C1 segment of cervical spinal cord (tissue), 14 donors: ENCODE results near the gene CACNA1F.
A peak's percentile ranks its signal among the peaks of the same experiment; 100 is the strongest.

Experiments
- DNase-seq, 14 donors: peaks; one replicate each; lab custom pipeline; 2025; lab: John Stamatoyannopoulos, UW

Gene CACNA1F

DNA sequence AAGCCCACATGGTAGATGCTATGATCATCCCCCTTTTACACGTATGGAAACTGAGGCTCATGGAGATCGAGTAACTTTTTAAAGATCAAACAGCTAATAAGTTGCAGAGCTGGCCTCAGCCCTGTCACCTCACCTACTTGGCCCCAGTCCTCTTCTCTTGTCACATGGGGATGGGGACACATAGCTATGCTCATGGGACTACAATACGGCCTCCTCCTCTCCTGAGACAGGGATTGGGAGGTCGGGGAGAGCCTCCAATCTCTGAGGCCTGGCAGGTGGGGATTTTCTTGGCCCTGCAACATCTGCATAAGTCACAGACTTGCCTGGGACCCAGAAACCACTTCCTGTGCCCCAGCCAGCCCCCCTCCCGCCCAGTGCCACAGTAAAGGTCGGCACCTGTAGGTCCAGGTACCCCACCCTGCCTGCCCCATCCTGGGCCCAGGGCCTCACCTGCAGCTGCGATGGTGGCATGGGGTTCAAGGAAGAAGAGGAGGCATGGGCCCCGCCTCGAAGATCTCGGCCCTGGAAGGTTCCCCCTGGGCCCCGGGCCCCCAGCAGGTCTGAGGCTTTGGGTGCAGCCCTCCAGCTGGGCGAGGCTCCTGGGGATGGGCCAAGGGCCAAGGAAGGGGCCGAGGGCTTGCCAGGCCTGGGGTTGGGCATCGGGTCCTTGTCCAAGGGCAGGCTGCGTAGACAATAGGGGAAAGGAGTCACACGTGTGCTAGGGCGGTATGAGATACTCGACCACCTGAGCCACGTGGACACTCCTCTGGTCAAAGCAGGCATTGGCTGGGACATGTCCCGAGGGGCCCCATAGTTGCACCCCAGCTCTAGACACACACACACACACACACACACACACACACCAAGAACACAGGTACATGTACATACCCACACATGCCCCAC, 25.0 kb upstream of the CACNA1F start:
- no peak for DNase-seq

DNA sequence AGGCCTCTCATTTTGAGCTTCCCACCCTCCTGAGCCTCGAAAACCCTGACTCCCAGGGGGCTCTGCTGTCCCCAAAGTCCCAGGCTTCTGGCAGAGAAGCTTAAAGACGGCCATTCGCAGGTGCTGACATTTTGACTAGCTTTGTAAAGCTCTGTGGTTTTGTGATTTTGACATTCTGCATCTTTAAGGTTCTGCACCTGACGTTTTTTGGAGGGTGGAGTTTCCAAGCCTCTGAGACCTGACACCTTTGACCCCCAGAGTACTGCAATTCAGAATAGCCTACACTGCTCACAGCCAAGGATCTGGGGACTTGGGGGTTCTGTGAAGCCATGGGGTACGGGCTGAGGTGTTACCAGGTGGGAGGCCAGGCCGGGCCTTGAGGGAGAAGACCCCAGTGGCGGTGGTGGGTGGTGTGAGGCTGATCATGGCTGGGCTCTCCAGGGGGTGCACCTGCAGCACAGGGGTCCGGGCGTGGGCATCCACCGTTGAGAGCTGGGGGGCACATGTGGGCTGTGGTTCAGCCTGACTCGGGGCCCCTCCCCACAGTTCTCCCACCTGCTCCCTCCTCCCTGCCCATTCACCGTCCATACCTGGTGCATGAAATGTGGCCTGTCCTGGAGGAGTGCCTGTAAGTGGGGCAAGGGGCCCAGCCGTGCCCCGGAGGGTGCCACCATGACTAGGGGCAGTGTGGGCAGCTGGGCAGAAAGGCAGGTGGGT, 24.1 kb upstream of the CACNA1F start:
- DNase-seq, result no peak

DNA sequence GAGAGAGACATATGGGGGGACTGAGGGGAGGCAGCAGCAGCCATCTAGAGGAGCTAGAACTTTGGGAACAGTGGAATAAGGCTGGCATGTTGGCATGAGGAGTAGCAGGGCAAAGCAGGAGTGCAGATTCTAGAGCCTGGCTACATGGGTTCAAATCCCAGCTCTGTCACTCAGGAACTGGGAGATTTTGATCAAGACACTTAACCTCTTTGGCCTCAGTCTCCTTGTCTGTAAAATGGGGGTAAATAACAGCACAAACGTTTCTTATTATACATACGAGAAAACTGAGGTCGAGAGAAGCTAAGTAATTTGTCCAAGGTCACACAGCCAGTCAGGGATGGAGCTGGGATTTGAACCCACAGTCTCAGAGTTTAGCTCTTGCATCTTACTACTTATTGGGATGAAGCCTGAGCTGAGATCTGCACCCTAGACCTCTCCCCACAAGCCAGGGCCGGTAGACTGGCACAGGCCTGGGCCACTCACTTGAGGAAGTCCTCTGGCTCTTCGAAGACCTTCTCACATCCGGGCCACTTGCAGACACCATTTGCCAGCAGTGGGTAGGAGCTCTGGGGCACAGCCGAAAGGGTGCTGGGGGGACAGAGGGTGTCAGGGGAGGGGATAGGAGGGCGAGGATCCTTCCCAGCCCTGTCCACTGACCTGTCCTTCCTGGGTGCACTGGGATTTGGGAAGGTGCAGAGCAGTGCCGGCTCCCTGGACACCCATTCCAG, 23.3 kb upstream of the CACNA1F start:
- DNase-seq, result no peak

DNA sequence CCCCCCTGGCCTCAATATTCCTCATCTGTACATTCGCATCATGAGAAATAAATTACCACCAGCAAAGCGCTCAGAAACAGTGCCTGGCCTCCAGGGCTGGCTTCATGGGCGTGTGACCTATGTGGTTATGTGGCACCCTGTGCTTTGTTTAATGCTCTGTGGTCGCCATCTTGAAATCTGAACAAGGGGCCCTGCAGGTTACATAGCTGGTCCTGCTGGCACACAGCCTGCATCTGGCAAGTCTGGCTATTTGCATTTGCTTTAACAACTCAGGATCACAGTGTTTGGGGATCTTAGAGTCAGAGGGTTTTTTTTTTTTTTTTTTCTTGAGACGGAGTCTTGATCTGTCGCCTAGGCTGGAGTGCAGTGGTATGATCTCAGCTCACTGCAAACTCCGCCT, 21.5 kb upstream of the CACNA1F start:
- DNase-seq, result no peak

DNA sequence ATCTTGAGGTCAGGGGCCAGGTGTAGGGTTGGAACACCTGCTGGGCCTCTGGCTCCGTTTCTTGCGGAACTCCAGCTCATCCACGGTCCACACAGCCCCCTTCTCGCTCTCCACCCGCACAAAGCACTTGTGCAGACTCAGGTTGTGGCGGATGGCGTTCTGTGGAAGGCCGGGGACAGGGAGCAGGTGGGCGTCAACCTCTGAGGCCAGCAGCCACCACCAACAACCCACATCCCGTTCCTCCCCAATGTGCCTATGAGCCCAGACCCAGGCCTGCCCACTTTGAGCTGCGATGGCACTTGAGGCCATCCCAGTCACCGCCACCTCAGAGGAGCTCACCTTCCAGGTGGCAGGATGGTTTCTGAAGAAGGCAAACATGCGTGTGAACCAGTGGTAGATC, 18.2 kb upstream of the CACNA1F start:
- DNase-seq, result no peak

DNA sequence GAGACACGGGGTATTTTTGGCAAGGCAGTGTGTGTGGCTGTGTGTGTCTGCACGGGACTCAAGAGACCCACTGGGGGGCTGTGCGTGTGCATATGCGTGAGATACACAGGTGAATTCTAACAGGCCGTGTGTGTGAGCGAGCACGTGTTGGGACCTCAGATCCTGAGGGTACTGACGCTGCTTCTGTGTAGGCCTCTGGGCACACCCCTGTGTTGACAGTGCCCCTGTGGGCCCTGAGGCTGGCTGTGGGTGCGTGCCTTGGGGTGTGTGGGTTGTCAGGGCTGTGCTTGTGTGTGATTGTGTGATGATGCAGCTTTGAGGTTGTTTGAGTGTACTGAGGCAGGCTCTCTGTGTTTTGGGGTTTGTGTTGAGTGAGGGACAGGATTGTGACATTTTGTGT, 17.4 kb upstream of the CACNA1F start:
- no peak for DNase-seq

DNA sequence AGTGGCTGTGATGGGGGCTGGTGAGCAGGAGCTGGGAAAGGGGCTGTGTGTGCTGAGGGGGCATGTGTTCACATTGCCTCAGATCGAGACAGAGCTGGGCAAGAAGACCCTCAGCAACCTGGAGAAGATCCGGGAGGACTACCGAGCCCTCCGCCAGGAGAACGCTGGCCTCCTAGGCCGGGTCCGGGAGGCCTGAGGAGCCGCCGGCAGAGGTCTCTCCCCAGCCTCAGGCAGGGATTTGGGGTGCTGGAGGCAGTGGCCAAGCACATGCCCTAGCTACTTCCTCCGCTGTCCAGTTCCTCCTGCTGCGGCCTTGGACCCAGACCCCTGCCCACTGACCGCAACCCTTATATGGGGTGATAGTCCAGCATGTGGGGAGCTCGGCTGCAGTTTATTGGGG, 16.9 kb upstream of the CACNA1F start:
- DNase-seq, result no peak

DNA sequence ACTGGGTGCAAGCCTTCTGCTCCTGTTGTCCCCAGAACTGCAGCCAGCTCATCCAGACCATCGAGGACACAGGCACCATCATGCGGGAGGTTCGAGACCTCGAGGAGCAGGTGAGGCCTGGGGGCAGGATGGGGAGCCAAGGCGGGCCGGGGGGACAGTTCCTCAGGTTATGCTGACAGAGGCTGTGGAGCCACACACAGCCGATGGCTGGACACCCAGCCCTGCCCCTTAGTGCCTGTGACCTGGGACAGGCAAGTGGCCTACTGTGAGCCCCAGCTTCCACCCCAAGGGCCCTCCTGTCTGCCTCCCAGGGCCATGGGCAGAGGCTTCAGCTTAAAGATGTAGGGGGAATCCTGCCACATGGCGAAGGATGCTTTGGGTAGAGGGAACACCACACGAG, 16.5 kb upstream of the CACNA1F start:
- no peak for DNase-seq

DNA sequence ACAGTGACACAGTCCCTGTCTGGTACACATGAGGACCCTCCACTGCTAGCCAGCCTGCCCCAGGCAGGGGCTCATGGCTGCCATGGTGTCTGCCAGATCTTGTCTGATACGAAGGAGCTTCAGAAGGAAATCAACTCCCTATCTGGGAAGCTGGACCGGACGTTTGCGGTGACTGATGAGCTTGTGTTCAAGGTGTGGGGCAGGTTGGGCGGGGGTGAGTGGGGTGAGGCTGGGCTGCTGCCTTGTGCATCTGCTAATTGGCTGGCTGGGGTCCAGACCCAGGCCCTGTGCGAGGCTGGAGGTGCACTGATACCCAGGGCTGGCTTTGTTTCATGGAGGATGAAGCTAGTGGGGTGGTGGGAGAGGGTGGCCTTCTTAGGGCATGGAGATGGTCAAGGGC, 15.9 kb upstream of the CACNA1F start:
- DNase-seq, result no peak

DNA sequence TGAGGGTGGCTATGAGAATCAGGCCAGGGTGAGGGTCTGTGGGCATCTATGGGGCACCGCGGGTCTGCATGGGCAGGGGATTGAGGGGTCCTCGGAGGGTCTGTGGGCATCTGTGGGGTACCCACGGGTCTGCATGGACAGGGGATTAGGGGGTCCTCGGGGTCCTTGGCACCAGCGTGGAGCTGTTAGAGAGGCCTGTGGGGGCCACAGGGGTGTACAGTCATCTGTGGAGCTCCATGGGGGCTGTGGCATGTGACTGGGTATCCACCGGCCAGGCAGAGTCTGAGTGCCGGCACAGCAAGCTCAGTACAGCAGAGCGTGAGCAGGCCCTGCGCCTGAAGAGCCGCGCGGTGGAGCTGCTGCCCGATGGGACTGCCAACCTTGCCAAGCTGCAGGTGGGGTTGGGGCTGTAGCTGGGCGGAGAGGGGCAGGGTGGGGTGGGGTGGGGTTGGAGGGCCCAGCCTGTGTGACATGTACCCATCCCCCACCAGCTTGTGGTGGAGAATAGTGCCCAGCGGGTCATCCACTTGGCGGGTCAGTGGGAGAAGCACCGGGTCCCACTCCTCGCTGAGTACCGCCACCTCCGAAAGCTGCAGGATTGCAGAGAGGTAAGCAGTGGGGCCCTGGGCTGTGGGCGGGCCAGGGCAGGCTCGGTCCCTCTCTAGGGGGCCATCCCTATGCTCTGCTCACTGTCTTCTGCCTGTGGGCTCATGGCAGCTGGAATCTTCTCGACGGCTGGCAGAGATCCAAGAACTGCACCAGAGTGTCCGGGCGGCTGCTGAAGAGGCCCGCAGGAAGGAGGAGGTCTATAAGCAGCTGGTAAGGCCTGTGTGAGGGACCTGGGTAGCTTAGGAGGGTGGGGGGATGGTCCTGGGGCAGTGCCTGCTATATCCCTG, 15.0 kb upstream of the CACNA1F start:
- DNase-seq, result no peak

DNA sequence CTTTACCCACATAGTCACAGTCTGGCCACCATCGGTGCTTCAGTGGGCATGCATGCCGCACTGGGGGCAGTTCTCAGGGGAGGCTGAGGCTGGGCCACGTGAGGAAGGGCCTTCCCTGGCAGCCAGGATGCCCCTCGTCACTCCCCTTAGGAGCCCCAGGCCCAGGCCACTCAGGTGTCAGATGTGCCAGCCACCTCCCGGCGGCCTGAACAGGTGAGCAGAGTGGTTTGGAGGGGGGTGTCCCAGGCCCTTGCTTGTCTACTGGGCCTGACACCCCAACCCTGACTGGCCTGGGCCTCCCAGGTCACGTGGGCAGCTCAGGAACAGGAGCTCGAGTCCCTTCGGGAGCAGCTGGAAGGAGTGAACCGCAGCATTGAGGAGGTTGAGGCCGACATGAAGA, 14.2 kb upstream of the CACNA1F start:
- DNase-seq, result no peak

DNA sequence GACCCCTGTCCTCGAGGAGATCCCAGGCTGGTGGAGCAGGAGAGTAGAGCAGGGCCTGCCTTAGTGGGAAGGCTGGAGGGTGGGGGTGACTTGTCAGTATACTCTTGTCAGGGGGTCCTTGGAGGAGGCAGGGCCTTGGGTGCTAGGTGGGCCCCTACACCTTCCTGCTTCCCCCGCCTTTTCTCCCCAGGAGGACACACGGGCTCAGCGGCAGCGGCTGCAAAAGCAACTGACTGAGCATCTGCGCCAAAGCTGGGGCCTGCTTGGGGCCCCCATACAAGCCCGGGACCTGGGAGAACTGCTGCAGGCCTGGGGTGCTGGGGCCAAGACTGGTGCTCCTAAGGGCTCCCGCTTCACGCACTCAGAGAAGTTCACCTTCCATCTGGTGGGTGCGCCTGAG, 13.4 kb upstream of the CACNA1F start:
- no peak for DNase-seq

DNA sequence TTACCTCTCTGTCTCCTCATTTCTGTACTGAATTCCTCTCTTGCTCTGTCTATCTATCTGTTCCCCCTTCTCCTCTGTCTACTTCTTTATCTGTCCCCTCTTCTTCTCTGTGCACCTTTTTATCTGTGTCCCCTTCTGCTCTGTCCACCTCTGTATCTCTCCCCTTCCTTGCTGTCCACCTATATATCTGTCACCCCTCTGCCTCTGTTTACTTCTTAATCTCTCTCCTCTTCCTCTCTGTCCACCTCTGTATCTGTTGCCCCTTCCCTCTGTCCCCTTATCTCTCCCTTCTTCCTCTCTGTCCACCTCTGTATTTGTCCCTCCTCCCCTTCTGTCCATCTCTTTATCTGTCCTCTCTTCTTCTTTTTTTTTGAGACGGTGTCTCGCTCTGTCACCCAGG, 11.1 kb upstream of the CACNA1F start:
- DNase-seq, result no peak

DNA sequence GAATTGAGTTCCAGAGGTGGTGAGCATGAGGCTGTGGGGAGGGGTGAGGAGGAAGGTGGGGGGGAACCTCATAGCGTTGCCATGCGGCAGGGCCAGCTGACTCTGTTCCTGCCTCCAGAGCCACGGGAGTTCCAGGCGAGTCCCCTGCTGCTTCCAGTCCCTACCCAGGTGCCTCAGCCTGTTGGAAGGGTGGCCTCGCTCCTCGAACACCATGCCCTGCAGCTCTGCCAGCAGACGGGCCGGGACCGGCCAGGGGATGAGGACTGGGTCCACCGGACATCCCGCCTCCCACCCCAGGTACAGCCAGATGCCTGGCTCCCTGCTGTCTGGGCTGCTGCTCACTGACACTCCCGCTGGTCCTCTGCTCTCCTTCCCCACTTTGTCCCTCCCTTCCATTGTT, 10.0 kb upstream of the CACNA1F start:
- no peak for DNase-seq

DNA sequence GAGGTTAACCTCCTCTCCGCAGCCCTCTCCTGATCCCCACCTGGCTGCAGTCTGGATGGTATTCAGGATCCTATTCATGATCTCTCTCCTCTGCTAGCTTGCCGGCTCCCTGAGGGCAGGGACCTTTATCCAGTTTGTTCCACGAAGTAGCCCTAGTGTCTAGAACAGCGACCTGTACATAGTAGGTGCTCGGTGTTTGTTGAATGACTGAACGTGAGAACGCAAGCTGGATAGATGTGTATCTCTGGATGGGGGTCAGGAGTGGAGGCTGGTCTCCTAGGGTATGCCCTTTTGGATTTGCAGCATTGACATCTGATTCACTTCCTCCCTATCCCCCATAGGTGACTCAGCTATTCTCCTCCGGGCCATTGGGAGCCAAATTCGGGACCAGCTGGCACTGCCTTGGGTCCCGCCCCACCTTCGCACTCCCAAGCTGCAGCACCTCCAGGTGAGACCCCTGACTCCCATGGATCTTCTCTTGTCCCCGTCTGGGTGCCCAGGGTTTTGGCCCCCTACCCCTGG, 9.5 kb upstream of the CACNA1F start:
- DNase-seq, result no peak

DNA sequence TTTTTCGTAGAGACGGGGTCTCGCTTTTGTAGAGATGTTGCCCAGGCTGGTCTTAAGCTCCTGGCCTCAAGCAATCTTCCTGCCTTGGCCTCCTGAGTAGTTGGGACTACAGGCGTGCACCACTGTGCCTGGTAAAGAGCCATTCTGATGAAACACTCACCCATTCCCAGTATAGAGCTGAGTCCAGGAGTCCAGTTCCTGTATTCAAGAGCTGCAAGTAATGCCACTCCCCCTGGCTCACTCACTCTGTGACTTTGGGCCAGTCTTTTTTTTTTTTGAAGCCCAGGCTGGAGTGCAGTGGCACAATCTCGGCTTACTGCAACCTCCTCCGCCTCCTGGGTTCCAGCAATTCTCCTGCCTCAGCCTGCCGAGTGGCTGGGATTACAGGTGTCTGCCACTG, 5.6 kb upstream of the CACNA1F start:
- DNase-seq, result no peak

DNA sequence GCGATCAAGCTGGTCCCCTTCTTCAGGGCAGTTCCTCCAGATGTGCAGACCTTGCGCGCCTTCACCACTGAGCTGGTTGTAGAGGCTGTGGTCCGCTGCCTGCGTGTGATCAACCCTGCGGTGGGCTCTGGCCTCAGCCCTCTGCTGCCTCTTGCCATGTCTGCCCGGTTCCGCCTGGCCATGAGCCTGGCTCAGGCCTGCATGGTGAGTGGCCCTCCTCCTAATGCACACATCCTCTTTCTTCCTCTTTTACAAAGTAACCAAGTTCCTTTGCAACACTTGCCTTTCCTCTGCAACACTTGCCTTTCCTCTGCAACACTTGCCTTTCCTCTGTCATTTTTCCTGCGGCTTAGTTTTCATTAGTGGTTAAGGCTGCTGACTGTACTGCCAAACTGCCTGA, 3.9 kb upstream of the CACNA1F start:
- peak in 1 of 14 donors; percentile 4 for DNase-seq

DNA sequence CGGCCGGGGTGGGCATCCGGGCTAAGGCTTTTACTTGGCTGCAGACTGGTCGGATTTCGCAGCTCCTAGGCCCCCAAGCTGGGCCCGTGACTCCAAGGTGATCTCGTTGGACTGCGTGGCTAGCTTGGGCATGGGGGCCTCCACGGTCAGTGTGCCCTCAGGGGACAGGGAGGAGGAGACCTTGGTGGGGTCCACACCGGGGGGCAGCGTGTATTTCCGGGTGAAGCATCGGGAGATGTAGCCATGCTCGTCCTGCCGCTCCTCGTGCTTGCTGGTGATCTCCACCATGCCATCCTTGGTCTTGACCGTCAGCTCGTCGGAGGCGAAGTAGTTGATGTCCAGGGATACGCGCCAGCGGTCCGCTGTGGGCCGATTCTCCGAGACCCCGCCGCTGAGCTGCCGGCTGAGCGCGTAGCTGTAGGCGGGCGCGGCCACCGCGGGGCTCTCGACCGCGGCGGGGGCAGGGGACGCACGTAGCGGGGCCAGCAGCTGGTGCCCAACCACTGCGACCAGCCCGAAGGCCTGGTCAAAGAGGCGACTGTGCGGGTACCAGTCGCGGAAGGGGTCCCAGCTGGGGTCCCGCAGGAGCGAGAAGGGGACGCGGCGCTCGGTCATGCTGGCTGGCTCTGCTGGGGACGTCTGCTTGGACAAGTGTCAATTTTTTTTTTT, 881 bp upstream of the CACNA1F start:
- DNase-seq, result no peak

DNA sequence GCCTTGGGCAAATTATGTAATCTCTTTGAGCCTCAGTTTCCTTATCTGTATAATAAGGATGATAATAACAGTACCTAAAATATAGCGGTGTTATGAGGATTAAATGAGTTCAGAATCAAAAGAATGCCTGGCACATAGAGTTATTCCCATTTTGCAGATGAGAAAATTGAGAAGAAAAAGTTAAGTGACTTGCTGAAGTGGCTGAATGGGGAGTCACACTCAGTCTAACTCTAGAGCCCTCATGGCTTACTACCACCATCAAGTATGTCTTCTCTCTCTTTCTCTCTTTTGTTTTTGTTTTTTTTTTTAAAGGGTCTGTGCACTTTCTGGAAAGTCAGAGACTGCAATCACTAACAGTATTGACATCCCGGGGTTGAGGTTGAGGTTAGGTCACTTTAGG, 615 bp downstream of the CACNA1F start:
- no peak for DNase-seq

DNA sequence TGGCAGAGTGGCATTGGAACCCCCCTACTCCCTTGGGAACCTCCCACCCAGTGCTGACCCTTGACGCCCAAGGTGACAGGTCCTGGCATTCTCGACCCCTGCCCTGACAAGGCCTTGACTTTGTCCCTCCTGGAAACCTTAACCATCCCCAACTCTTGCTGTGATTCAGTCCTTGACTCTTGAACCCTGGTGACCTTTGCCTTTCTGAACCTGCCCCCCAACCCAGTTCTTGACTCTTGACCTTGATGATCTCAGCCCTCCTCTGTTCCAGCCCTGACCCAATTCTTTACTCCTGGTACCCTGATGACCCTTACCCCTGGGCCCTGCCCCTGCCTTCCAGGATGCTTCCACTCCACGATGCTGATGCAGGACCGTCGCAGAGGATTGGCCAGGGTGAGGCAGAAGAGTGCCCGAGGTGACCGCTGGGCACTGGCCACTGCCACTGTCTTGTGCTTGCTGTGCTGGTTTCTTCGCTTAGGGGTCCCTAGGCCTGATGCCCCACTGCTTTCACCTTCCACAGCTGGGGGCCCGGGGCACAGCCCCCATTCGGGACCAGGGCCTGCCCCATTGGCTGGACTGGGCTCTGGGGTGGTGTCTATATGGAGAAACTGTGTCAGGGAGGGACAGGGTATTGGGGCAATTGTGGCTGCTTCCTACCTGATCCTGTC, 1.7 kb downstream of the CACNA1F start:
- DNase-seq, result no peak
